ENCODE measurements around the gene TICAM2. TPM values are rescaled to one million over a fixed set of nuclear protein-coding genes. Genes with fewer than 3 reads are reported as not detected.

TICAM2 gene
- total and polyA plus RNA-seq, 9 of the 15 experiments (the other 6 are each of a cell fraction or from before 2014, with no cell fraction given) = 0.15 to 1.8 (median 0.98) TPM

GRCh38 chr5:115544436-115545350, 57.6 kb downstream of the TICAM2 start, which contains the start of gene FEM1C (continued):
- no peak for TF ChIP-seq ARID2 (IDR thresholded peaks at IDR 0.05)
- TF ChIP-seq CEBPZ (IDR thresholded peaks at IDR 0.05; ENCODE audit: borderline replicate concordance, low read depth, low read length) = 0 out of 2 replicates have a peak, but pooled peaks have one; percentile 69
- peak; percentile 83 for TF ChIP-seq TFAP4 (CRISPR knock-in tag; IDR thresholded peaks at IDR 0.05; ENCODE audit: borderline replicate concordance)
- TF ChIP-seq ATF4 (CRISPR knock-in tag; IDR thresholded peaks at IDR 0.05) = 0 out of 2 replicates have a peak, but pooled peaks have one; percentile 30
- peak; percentile 69 for TF ChIP-seq PKNOX1 (IDR thresholded peaks at IDR 0.05)
- TF ChIP-seq SUPT5H (IDR thresholded peaks at IDR 0.05) = peak; percentile 88
- TF ChIP-seq L3MBTL2 (IDR thresholded peaks at IDR 0.05) = peak; percentile 98
- TF ChIP-seq CBFA2T3 (IDR thresholded peaks at IDR 0.05) = no peak; the same call in 1 of the 2 replicates
- TF ChIP-seq NFIX (CRISPR knock-in tag; IDR thresholded peaks at IDR 0.05; ENCODE audit: low read depth) = no peak
- TF ChIP-seq ZNF408 (CRISPR knock-in tag; IDR thresholded peaks at IDR 0.05; ENCODE audit: low read depth) = no peak
- TF ChIP-seq XRCC3 (IDR thresholded peaks at IDR 0.05) = peak; percentile 45; the same call in 1 of the 2 replicates
- TF ChIP-seq KAT7 (CRISPR knock-in tag; IDR thresholded peaks at IDR 0.05; ENCODE audit: borderline replicate concordance) = peak; percentile 67; the same call in 1 of the 2 replicates
- peak; percentile 88 for TF ChIP-seq CREB1 (IDR thresholded peaks at IDR 0.05)
- peak; percentile 79 for TF ChIP-seq CREB1 (CRISPR knock-in tag; IDR thresholded peaks at IDR 0.05)
